ENCODE results near the gene ACSM4.

GRCh38 chr12:7259060-7259459 lies 44.8 kb upstream of the ACSM4 start:
- TF ChIP-seq EZH2 (IDR thresholded peaks at IDR 0.05; ENCODE audit: insufficient read depth, poor library complexity, severe bottlenecking) (no peak), EZH2phosphoT487 (IDR thresholded peaks at IDR 0.05; ENCODE audit: insufficient read depth, low read depth) (no peak)

Measured in GM23248 (cell line).